ENCODE results near the gene CD209.

GRCh38 chr19:7709932-7710460 is 37.3 kb downstream of the CD209 start:
- TF ChIP-seq CTCF (IDR thresholded peaks at IDR 0.05; ENCODE audit: borderline replicate concordance, extremely low read depth, low read length, poor library complexity, severe bottlenecking) (no peak), EZH2 (IDR thresholded peaks at IDR 0.05; ENCODE audit: borderline replicate concordance, low read depth, low read length, severe bottlenecking) (no peak)
